ENCODE measurements around the gene FGGY.
"Not testable (repeated sequence)": the region's sequence is repeated elsewhere in the genome, so short reads cannot be mapped to it uniquely, and the experiment has no call there.

Gene FGGY

DNA sequence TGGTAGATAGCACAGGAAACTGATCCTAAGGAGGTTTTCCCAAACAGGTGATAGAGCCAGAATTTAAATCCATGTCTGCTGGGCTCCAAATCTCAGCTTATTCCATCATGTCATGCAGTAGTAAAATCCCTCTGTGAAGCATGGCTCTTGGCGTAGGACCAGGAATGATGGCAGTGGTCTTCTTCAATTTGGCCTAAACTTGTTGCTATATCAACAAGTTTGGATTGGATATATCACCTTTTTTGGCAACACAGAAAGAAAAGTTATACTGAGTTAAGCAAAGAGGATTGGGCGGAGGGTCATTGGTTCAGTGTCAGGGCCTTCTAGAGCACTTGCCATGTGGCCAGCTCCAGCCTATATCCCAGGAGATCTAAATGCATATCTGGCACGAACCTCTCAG, 52.2 kb downstream of the FGGY start:
- in situ Hi-C loops (cut with HindIII; ENCODE audit: low sequenced_read_pairs): no loop called here

DNA sequence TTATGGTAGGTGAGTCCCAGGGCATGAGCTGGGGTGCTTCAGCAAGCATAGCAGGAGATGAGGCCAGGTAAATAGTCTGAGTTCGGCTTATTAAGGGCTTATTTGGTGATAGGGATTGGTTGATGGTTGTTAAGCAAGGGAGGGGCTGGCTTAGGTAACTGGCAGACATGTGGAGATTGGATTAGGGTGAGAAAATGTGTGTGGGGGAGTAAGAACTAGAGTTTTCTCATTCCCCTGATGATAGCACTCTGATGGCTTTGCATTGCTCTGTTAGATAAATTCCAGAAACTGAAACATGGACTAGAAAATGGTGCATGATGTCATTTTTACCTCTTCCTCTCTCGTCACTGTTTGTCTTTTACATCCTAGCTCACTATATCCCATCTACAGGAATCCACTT, 53.6 kb downstream of the FGGY start:
- in situ Hi-C loops (cut with HindIII; ENCODE audit: low sequenced_read_pairs): no loop called here

DNA sequence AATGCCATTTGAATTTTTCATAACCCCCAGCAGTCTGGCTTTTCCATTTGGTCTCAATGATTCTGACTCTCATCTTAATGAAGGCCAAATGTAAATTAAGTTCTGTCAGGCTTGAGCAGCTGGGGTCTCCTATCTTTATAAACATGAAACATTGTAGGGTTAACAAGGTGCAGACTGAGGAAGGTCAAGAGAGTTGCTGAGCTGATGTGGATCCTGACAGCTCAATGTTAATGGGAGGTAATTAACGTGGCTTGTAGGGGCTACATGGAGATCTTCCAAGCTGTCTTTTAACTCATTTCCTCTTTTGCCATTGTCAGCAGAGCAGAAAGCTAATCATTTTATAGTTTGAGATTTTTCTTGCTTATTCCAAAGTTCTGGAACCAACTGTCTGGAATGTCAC, 55.2 kb downstream of the FGGY start:
- in situ Hi-C loops (cut with HindIII; ENCODE audit: low sequenced_read_pairs): no loop called here

GRCh38 chr1:59353453-59353852, 56.6 kb downstream of the FGGY start:
- in situ Hi-C loops (cut with HindIII; ENCODE audit: low sequenced_read_pairs): no loop called here

DNA sequence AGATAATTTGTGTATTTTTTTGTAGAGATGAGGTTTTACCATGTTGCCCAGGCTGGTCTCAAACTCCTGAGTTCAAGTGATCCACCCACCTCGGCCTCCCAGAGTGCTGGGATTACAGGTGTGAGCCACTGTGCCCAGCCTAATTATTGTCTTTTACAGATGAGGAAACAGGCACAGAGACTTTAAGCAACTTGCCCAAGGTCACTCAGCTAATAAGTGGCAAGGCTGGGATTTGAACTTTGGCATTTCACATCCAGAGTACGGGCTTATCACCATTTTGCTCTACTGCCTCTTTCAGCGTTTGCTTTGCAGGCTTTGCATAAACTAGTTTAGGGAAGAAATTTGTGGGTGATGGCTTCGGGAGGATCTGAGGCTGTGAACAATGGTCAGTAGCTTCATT, 57.3 kb downstream of the FGGY start:
- in situ Hi-C loops (cut with HindIII; ENCODE audit: low sequenced_read_pairs): not testable (repeated sequence)

DNA sequence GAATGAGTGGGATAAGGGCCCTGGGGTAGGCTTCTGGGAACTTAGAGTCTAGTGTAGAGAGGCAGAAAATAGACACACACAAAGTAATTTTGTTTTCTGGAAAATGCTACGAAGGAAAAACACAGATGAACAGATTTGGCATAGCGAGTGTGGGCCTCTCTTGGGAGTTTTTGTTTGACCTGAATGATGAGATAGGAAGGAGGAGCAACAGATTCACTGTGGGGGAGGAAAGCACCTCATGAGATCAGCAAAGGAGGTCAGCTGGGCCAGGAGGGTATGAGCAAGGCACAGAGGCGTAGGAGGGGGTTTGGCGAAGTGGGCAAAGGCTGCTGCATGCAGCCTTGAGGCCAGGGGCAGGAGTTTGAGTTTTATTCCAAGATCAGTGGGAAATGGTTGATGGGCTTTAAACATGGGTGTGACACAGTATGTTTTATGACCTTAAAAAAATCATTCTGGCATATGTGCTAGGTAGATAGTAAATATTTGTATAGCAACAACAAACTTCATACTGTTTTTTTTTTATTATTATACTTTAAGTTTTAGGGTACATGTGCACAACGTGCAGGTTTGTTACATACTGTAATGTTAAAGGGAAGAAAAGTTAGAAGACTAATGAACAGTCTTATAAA, 57.9 kb downstream of the FGGY start:
- in situ Hi-C loops (cut with HindIII; ENCODE audit: low sequenced_read_pairs): no loop called here

GRCh38 chr1:59355361-59355760, 58.5 kb downstream of the FGGY start:
- in situ Hi-C loops (cut with HindIII; ENCODE audit: low sequenced_read_pairs): no loop called here

DNA sequence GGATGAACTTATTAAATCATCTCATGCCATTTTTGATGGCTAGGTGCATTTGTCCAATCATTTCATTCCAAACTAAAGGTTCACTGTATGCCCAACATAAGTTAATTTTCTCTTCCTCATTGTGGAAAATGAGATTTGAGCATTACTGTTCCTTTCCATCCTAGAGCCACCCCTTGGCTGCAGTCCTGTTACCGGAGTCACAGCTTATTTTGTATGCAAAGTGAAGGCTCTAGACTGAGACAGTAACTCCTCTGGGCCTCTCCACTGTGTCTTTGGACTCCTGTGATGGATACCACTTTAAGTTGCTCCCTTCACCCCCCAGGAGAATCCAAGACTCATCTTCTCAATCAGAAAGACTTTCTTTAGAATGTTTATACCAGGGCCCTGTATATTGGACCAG, 59.7 kb downstream of the FGGY start:
- in situ Hi-C loops (cut with HindIII; ENCODE audit: low sequenced_read_pairs): no loop called here

DNA sequence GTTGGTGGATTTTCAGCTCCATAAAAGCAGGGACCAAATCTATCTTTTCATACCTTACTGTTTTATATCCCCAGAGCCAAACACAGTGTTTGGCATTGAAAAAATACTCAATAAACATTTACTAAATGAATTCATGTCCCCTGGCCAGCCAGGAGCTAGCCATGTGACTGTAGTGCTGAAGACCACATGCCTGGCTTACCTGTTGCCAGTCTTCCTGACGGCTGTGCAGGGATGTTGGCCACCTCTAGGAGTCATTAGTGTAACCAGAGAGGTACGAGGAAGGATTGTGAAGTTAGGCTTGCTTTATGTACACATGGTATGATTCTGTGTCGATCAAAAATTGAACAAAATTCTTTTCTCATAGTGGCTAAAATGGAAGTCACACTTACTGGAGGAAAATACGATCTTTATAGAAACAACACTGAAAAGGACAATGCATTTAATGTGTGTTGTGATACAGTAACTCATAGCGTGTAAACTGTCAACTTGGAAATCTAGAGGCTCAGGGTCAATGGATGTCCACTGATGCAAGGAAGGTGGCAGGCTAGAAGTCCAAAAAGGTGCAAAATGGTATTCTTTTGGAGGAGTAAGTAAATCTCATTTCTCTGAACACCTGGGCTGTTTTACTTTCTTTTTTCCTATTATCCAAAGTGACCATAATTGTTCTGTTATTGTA, 60.9 kb downstream of the FGGY start:
- in situ Hi-C loops (cut with HindIII; ENCODE audit: low sequenced_read_pairs): no loop called here

- in situ Hi-C loops (cut with HindIII; ENCODE audit: low sequenced_read_pairs): no loop called here
Measured at GRCh38 chr1:59359325-59359724, 62.4 kb downstream of the FGGY start.

- in situ Hi-C loops (cut with HindIII; ENCODE audit: low sequenced_read_pairs): no loop called here
Measured at GRCh38 chr1:59360170-59360569, 63.3 kb downstream of the FGGY start.

GRCh38 chr1:59360729-59361128, 63.8 kb downstream of the FGGY start:
- in situ Hi-C loops (cut with HindIII; ENCODE audit: low sequenced_read_pairs): no loop called here

DNA sequence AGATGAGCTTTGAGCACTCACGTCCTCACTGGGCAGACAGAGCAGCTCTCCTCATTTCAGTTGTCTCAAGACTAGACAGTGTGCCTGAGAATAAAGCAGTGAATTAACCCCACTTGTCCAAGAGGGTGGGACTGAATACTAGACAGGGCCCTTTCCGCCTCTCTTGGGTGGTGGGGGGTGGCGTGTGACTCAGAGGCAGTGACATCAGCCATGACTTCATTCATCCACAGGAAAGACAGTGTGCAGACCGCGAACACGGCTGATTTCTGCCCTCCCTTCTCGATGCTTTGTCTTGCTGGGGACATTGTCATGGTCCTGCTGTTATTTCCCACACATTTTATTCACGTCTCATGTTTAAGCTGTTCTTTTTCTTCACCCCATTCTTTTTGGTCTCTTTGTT, 64.9 kb downstream of the FGGY start:
- in situ Hi-C loops (cut with HindIII; ENCODE audit: low sequenced_read_pairs): no loop called here

DNA sequence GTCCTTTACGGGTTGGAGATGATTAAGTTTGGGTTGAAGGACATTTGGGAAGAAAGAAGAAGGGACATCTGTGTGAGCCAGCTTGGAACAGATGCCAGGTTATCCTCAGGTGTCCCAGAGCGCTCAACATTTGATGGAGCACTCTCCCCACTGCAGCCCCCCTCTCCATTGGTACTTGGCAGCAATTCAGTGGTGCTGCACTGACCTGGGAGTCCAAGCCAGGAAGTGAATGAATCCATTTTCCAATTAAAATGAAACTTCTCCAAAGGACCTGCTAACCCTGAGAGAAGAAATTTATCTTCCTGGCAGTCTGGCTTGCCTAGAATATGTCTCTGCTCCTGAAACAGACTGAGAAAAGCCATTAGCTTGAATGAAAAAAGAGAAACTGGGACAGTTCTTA, 67.1 kb downstream of the FGGY start:
- in situ Hi-C loops (cut with HindIII; ENCODE audit: low sequenced_read_pairs): no loop called here

DNA sequence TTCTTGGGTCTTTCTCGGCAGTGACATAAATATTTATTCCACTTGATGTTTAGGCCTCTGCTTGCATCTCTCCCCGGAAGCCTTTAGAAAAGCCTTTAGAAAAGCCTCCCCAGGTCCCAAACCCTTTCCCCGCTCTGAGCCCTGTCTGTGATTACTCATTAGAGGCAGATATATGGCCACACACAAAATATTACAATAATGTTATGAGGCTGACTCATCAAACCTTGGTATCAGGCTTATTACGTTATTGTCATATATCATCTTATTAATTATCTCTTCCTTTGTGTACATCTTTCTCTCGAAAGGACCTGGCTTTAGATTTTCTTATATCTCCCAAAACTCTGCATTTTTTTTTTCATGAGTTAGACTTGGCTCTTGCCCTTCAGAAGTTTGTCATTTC, 69.5 kb downstream of the FGGY start:
- in situ Hi-C loops (cut with HindIII; ENCODE audit: low sequenced_read_pairs): no loop called here

GRCh38 chr1:59367301-59368007, 70.6 kb downstream of the FGGY start:
- in situ Hi-C loops (cut with HindIII; ENCODE audit: low sequenced_read_pairs): no loop called here

- in situ Hi-C loops (cut with HindIII; ENCODE audit: low sequenced_read_pairs): no loop called here
Measured at GRCh38 chr1:59368008-59368670, 71.2 kb downstream of the FGGY start.

- in situ Hi-C loops (cut with HindIII; ENCODE audit: low sequenced_read_pairs): no loop called here
Measured at GRCh38 chr1:59375321-59376220, 78.7 kb downstream of the FGGY start.

DNA sequence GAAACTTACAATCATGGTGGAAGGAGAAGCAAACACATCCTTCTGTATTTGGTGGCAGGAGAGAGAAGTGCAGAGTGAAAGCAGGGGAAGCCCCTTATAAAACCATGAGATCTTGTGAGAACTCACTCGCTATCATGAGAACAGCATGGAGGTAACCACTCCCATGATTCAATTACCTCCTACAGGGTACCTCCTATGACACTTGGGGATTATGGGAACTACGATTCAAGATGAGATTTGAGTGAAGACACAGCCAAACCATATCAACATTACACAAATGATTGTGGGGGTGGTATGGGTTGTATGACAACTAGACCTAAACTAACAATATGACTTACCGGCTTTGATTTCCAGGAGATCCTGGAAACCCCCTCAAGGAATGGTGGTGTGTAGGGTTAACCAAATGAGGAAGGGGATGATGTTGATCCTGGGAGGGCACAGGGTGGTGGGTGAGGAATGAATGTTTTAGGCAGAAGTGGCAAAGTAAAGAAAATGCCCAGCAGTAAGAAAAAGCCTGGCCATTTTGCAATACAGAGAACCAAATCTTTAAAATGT, 80.5 kb downstream of the FGGY start:
- in situ Hi-C loops (cut with HindIII; ENCODE audit: low sequenced_read_pairs): no loop called here

GRCh38 chr1:59378621-59379370, 81.9 kb downstream of the FGGY start:
- in situ Hi-C loops (cut with HindIII; ENCODE audit: low sequenced_read_pairs): no loop called here

Measured in endothelial cell of hepatic sinusoid (primary cell).